NCI-H146 treated with DMSO at 0.1 percent for 48 hours (cell line): ENCODE data around the gene TMC5.

Experiments used
- DNase-seq: peaks from one replicate; lab custom pipeline; 2025; ENCODE audit not compliant: unreplicated experiment; lab: John Stamatoyannopoulos, UW

The TMC5 gene

DNA sequence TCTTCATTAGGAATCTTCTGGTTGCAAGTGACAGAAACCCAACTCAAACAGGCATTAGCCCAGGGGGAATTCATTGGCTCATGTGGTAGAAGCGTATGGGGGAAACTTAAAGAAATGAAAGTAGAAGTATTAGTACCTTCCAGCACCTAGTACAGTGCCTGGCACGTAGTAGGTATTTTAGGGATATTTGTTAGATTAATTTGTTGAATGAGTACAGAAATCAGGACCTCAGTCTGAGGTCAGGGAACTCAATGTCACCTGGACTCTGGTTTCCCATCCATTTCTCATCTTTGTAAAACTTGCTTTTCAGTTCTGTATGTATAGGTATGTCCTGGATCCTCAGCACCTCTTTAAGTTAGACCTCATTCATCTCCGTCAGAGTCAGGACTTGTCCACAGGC lies 32.5 kb downstream of the TMC5 start:
- DNase-seq: no peak

GRCh38 chr16:19458722-19459379 lies 41.2 kb downstream of the TMC5 start:
- no peak for DNase-seq

DNA sequence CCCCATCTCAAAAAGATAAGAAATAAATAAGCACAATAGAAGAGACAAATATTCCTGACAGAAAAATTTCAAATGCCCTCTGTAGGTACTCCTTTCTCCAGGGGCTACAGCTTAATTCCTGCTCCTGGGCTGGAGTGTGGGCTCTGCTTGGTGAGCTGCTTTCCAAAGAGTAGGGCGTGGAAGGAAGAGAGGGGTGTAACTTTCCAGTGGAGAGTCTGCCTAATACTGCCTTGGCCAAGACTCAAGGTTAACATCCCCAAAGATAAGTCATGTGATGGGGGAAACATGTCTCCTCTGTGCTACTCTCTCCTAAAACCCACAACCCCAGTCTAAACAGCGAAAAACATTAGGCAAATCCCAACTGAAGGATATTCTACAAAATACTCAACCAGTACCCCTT lies 42.7 kb downstream of the TMC5 start:
- DNase-seq: no peak

- peak; percentile 99 for DNase-seq
Observed at GRCh38 chr16:19463468-19464315, 46.0 kb downstream of the TMC5 start.

GRCh38 chr16:19468300-19468699 lies 50.6 kb downstream of the TMC5 start:
- no peak for DNase-seq

DNA sequence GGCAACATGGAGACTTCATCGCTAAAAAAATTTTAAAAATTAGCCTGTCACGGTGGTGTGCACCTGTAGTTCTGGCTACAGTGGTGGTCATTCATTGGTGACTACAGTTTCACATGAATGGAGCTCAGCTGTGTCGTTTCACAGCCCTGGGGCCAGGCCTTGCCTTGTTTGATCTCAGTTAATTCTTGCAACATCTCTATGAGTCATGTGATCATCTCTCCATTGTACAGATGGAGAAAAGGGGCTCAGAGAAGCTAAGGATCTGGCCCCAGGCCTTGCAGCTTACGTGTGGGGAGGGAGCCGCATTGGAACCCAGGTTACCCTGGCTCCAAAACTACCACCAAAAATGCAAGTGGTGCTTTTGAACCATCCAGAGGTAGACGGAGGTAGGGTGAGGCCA lies 54.8 kb downstream of the TMC5 start:
- no peak for DNase-seq

- DNase-seq: no peak
Observed at GRCh38 chr16:19474617-19475016, 56.9 kb downstream of the TMC5 start.

GRCh38 chr16:19478505-19478904 lies 60.8 kb downstream of the TMC5 start:
- DNase-seq: no peak

- DNase-seq: no peak
Observed at GRCh38 chr16:19479302-19479721, 61.6 kb downstream of the TMC5 start.

DNA sequence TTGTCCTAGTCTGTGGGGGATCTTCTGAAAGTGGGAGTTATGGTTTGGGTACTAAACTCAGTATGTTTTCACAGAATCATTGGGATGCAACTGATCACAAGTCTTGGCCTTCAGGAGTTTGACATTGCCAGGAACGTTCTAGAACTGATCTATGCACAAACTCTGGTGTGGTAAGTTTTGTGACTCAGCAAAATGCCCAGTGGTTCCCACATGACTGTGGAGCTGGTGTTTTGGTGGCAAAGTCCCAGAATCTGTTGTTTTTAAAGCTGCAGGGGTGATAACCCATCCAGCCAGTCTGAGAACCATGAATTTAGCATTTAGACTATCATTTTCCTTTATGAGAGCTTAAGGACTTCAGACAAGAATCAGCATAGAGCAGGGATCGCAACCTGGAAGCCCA lies 63.6 kb downstream of the TMC5 start:
- no peak for DNase-seq

- DNase-seq: no peak
Observed at GRCh38 chr16:19481769-19482168, 64.1 kb downstream of the TMC5 start.

DNA sequence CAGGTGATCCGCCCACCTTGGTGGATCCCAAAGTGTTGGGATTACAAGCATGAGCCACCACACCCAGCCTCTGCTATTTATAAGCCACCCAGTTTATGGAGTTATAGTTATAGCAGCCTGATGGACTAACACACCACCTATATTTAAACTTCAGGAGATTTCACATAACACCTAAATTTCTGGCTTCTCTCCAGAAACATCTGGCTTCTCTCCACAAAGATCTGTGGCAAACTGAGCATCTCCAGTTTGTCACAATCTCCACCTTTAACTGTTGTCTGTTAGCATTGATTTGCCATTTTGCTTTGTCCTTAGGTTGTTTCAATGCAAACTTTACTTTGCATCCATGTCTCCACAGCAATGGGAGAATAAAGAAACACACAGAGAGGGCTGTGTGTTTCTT lies 64.6 kb downstream of the TMC5 start:
- DNase-seq: no peak

DNA sequence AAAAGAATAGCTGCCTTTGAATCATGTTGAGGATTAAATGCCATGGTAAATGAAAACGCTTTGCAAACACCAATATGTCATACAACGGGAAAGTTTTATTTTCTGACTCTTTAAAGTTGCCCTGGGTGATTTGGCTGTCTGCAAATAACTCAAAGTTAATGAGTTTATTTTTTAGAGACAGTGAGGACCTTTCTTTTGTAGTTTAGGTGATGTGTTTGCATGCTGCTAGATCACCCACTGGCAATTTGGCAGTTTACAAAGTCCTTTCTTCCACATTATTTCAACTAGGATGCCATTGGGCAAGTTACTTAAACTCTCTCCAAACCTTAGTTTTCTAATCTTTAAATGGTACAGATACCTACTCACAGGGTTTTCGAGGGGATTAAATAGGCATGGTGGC lies 66.4 kb downstream of the TMC5 start:
- DNase-seq: no peak

DNA sequence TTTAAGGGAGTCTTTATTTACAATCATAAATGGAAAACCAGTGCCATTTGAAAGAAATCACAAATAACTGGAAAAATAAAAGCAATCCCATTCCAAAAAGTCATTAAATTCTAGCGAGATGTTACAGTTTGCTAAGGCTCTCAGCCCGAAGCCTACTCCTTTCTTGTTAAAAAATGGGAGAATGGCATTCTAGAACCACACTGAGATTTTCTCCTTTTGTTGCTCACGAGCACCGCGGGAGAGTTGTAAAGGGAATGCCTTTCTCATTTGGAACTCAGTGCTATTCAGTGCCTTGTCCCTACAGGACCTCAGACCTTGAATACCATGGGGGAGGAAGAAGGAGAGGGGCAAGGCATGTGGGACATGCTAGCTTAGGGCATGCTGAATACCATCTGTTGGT lies 67.9 kb downstream of the TMC5 start:
- no peak for DNase-seq

DNA sequence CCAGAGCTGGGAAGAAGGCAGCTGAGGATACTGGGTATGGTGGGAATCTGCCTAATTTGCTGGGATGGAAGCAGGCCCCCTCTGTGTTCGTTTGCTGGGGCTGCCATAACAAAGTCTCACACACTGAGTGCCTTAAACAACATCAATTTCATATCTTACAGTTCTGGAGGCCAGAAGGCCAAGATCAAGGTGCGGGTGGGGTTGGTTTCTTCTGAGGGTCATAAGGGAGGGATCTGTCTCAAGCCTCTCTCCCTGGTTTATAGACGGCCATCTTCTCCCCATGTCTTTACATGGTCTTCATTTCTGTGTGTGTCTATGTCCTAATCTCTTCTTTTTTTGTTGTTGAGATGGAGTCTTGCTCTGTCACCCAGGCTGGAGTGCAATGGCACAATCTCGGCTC lies 68.4 kb downstream of the TMC5 start:
- no peak for DNase-seq

- no peak for DNase-seq
Observed at GRCh38 chr16:19486750-19487325, 69.2 kb downstream of the TMC5 start.

DNA sequence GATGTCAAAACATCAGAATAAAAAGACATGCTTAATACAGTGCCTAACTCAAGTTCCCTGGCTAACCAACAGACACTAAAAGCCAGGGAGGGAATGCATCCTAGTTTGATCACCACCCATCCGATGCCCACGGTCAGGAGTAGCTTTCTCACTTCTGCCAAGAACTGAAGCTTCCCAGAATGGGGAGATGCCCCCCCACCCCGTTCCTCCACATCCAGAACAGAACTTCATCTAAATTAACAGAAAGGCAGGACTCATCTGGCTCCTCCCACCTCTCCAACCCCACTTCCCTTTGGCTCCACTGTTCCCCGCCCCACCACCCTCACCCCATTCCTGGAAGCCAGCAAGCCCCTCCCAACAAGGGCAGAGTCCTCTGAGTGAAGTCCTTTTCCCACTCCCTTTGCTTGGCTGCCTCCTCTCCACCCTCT lies 70.5 kb downstream of the TMC5 start:
- DNase-seq: no peak

GRCh38 chr16:19490619-19491018 lies 72.9 kb downstream of the TMC5 start:
- DNase-seq: no peak

GRCh38 chr16:19497176-19497575 lies 79.5 kb downstream of the TMC5 start:
- DNase-seq: no peak

DNA sequence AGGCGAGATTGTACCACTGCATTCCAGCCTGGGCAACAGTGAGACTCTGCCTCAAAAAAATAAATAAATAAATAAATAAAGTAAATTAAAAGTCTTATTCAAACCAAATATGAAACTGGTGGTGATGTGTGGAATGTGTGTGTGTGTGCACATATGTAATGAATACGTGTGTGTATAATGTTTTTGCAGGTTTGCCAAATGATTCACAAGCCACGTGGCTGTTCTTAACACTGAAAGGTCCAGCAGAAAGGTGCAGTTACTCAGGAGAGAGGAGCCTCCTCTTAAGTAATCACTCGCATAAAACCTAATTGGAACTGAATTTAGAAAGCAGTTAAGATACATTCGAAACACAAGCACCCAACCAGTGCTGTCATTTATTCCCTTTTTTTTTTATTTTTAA lies 81.3 kb downstream of the TMC5 start:
- no peak for DNase-seq

GRCh38 chr16:19499481-19499880 lies 81.8 kb downstream of the TMC5 start:
- DNase-seq: no peak
